IMR-90 (cell line): ENCODE measurements around the gene RIMOC1. TPM values are rescaled to one million over a fixed set of nuclear protein-coding genes. Genes with fewer than 3 reads are reported as not detected.

Source experiments
- ATAC-seq: fragments of 200-7000 bp; cut with Tn5 transposase; 2 replicates; pipeline ENCODE4 v1.9.1; 2020; ENCODE audit warnings: low read depth, mild to moderate bottlenecking, moderate library complexity
- BruUV-seq: library from RNA; stranded (reverse); fragments of 400-500 nt; replicated peaks from 2 replicates; lab custom pipeline; 2021; lab: Mats Ljungman, UMichigan
- CTCF ChIA-PET: fragments of 300-600 bp; formaldehyde crosslinking; extraction: SDS; loops from one replicate; lab custom pipeline; 2021; ENCODE audit warnings: antibody characterized with exemption; lab: Yijun Ruan, JAX
- POLR2A ChIA-PET: fragments of 300-600 bp; sonication (Branson Sonifier 250); formaldehyde crosslinking; loops from one replicate; lab custom pipeline; 2022; ENCODE audit warnings: antibody characterized with exemption; ENCODE audit not compliant: unreplicated experiment; lab: Charles Lee
- DNase-seq: peaks from one replicate; pipeline ENCODE4 v3.0.0; 2013
- H2AFZ ChIP-seq: replicated peaks from 2 replicates; pipeline ENCODE3; 2013; ENCODE audit warnings: low read length, mild to moderate bottlenecking; ENCODE audit not compliant: poor library complexity
- H2AK5ac ChIP-seq: 2 replicates; pipeline ENCODE4 v1.6.1; 2013; ENCODE audit warnings: low read depth, low read length, inconsistent platforms
- H2AK9ac ChIP-seq: replicated peaks from 2 replicates; pipeline ENCODE3; 2013; ENCODE audit warnings: mild to moderate bottlenecking, low read depth, low read length, moderate library complexity; ENCODE audit not compliant: poor library complexity
- H2BK120ac ChIP-seq: 2 replicates; pipeline ENCODE4 v1.6.1; 2013; ENCODE audit warnings: low read depth, low read length, inconsistent platforms
- H2BK15ac ChIP-seq: 3 replicates; pipeline ENCODE4 v1.6.1; 2013; ENCODE audit warnings: low read depth, low read length, inconsistent platforms
- H2BK20ac ChIP-seq: 2 replicates; pipeline ENCODE4 v1.6.1; 2013; ENCODE audit warnings: low read depth, mild to moderate bottlenecking, inconsistent platforms, low read length, moderate library complexity
- H2BK5ac ChIP-seq: 2 replicates; pipeline ENCODE4 v1.6.1; 2013; ENCODE audit warnings: mild to moderate bottlenecking, low read depth, low read length, inconsistent platforms; ENCODE audit not compliant: poor library complexity, severe bottlenecking
- H3K14ac ChIP-seq: replicated peaks from 2 replicates; pipeline ENCODE4 v1.6.1; 2013; ENCODE audit warnings: low read depth, low read length, inconsistent platforms
- H3K18ac ChIP-seq: 2 replicates; pipeline ENCODE4 v1.6.1; 2013; ENCODE audit warnings: low read depth, low read length, control low read depth
- H3K23ac ChIP-seq: 2 replicates; pipeline ENCODE4 v1.6.1; 2013; ENCODE audit warnings: low read depth, low read length, inconsistent platforms
- H3K27ac ChIP-seq: 2 replicates; pipeline ENCODE4 v1.5.1; 2013; ENCODE audit warnings: mild to moderate bottlenecking, control low read depth, low read length; ENCODE audit not compliant: insufficient read depth
- H3K27me3 ChIP-seq: 2 replicates; pipeline ENCODE4 v1.6.1; 2013; ENCODE audit warnings: low read length; ENCODE audit not compliant: control insufficient read depth, insufficient read depth
- H3K36me3 ChIP-seq: 2 replicates; pipeline ENCODE4 v1.6.1; 2013; ENCODE audit warnings: low read length, mixed read lengths; ENCODE audit not compliant: control insufficient read depth, insufficient read depth
- H3K4ac ChIP-seq: 2 replicates; pipeline ENCODE4 v1.6.1; 2013; ENCODE audit warnings: low read depth, low read length, inconsistent platforms
- H3K4me1 ChIP-seq: 2 replicates; pipeline ENCODE4 v1.6.1; 2013; ENCODE audit warnings: low read length, mixed read lengths; ENCODE audit not compliant: control insufficient read depth, insufficient read depth
- H3K4me2 ChIP-seq: 2 replicates; pipeline ENCODE4 v1.6.1; 2013; ENCODE audit warnings: low read depth, mild to moderate bottlenecking, control low read depth, low read length, moderate library complexity
- H3K4me3 ChIP-seq: 2 replicates; pipeline ENCODE4 v1.5.1; 2013; ENCODE audit warnings: low read depth, mild to moderate bottlenecking, control low read depth, low read length, moderate library complexity; ENCODE audit not compliant: insufficient read depth
- H3K56ac ChIP-seq: 2 replicates; pipeline ENCODE4 v1.6.1; 2013; ENCODE audit warnings: low read length, inconsistent platforms; ENCODE audit not compliant: insufficient read depth; ENCODE audit errors: extremely low read depth
- H3K79me1 ChIP-seq, 2 experiments: 2 replicates each; pipeline ENCODE4 v1.6.1; 2013; ENCODE audit warnings: low read length in 2 of 2, inconsistent platforms in 1 of 2, low read depth in 1 of 2
- H3K9ac ChIP-seq: 2 replicates; pipeline ENCODE4 v1.6.1; 2013; ENCODE audit warnings: low read depth, low read length, control low read depth
- H3K9me1 ChIP-seq: 2 replicates; pipeline ENCODE4 v1.6.1; 2013; ENCODE audit warnings: low read length, inconsistent platforms; ENCODE audit not compliant: insufficient read depth
- H3K9me3 ChIP-seq: 2 replicates; pipeline ENCODE4 v1.6.1; 2013; ENCODE audit warnings: low read length; ENCODE audit not compliant: control insufficient read depth, insufficient read depth
- H4K20me1 ChIP-seq: 2 replicates; pipeline ENCODE4 v1.6.1; 2013; ENCODE audit warnings: low read length, inconsistent platforms; ENCODE audit not compliant: insufficient read depth
- H4K5ac ChIP-seq: 2 replicates; pipeline ENCODE4 v1.6.1; 2013; ENCODE audit warnings: mild to moderate bottlenecking, low read depth, low read length, control low read depth
- H4K8ac ChIP-seq, 2 experiments: 2 replicates each; pipeline ENCODE4 v1.6.1; 2013; ENCODE audit warnings: low read depth in 2 of 2, low read length in 2 of 2, control low read depth in 1 of 2, inconsistent platforms in 1 of 2
- H4K91ac ChIP-seq: 2 replicates; pipeline ENCODE4 v1.6.1; 2013; ENCODE audit warnings: low read depth, low read length, inconsistent platforms; ENCODE audit not compliant: insufficient read depth
- CEBPB ChIP-seq: IDR thresholded peaks from 2 replicates; pipeline ENCODE4 v1.6.1; 2012; ENCODE audit warnings: low read depth, low read length, improper control_type of control experiment
- RAD21 ChIP-seq: IDR thresholded peaks from 2 replicates; pipeline ENCODE4 v1.6.1; 2012; ENCODE audit warnings: low read length, improper control_type of control experiment
- dilution Hi-C: fragments of 300-500 bp; cut with HindIII; formaldehyde crosslinking; loops from one replicate; pipeline ENCODE4 v1.14.3; 2018; ENCODE audit warnings: low sequenced_read_pairs; ENCODE audit not compliant: unreplicated experiment
- in situ Hi-C: fragments of 300-500 bp; cut with MboI; formaldehyde crosslinking; loops from 3 replicates; pipeline ENCODE4 v1.14.3; 2019; ENCODE audit warnings: low sequenced_read_pairs, inconsistent platforms, mixed read lengths
- intact Hi-C: fragments of 100-400 bp; cut with micrococcal nuclease; formaldehyde crosslinking; loops from 2 replicates; pipeline ENCODE4 v1.10.0; 2022
- polyA plus RNA-seq, 3 experiments: library from polyadenylated mRNA; depleted of rRNA; stranded (reverse); fragments of >200 nt; gene quantifications; 2 replicates each; pipeline ENCODE4 v1.2.3, GENCODE V29; 2012; ENCODE audit warnings: low replicate concordance in 1 of 3
- total RNA-seq: library from RNA; depleted of rRNA; stranded (reverse); fragments of >200 nt; gene quantifications from 2 replicates; pipeline ENCODE4 v1.2.3, GENCODE V29; 2012
- TF ChIP-seq, protein P1 (sequence below): fragments of 150-350 bp; IDR thresholded peaks from 2 replicates; pipeline ENCODE4 v1.6.1; 2016; ENCODE audit warnings: low read depth, mild to moderate bottlenecking, low read length, moderate library complexity, borderline replicate concordance

RIMOC1 gene
- total and polyA plus RNA-seq, 2 of the 4 experiments (the other 2 are of a cell fraction) = 4.1 to 9.0 TPM

GRCh38 chr5:41875121-41875520 is 29.0 kb upstream of the RIMOC1 start:
- ATAC-seq (no peak), DNase-seq (no peak)
- POLR2A ChIA-PET = no interaction called here
- Histone ChIP-seq H3K9me1 (peaks cover 5% of the 10 kb centered on the region), H2AFZ (no peak overlapping the region), H2BK120ac (no peak overlapping the region), H3K4ac (no peak overlapping the region), H2BK15ac (no peak overlapping the region), H3K4me3 (no peak overlapping the region), H3K36me3 (no peaks in the 10 kb centered on the region), H4K8ac (no peak overlapping the region), H4K5ac (no peak overlapping the region), H3K4me1 (peaks cover 2% of the 10 kb centered on the region; the same call in 1 of the 2 replicates), H3K27ac (no peak overlapping the region), H4K91ac (no peak overlapping the region), H3K4me2 (no peak overlapping the region), H4K20me1 (no peaks in the 10 kb centered on the region), H3K14ac (no peak overlapping the region), H3K9ac (no peak overlapping the region), H3K56ac (no peak overlapping the region), H3K27me3 (peaks cover 1% of the 10 kb centered on the region), H2BK20ac (no peak overlapping the region), H3K79me1 (peaks cover 0 to 3% of the 10 kb centered on the region in 2 experiments; a peak in 1 of 4 replicates), H3K18ac (no peak overlapping the region), H2BK5ac (no peak overlapping the region), H2AK9ac (no peak overlapping the region), H3K23ac (no peak overlapping the region), H3K9me3 (no peaks in the 10 kb centered on the region), H2AK5ac (no peak overlapping the region)
- intact Hi-C loops (no loop called here), dilution Hi-C loops (no loop called here), in situ Hi-C loops (no loop called here)
- BruUV-seq = no TSS peak
- TF ChIP-seq CEBPB (no peak), RAD21 (no peak)
- TF ChIP-seq, protein P1, sequence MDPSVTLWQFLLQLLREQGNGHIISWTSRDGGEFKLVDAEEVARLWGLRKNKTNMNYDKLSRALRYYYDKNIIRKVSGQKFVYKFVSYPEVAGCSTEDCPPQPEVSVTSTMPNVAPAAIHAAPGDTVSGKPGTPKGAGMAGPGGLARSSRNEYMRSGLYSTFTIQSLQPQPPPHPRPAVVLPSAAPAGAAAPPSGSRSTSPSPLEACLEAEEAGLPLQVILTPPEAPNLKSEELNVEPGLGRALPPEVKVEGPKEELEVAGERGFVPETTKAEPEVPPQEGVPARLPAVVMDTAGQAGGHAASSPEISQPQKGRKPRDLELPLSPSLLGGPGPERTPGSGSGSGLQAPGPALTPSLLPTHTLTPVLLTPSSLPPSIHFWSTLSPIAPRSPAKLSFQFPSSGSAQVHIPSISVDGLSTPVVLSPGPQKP = no peak
- CTCF ChIA-PET = no interaction called here
